HT-29 (cell line): ENCODE measurements around the gene CATSPERZ. TPM values are rescaled to one million over a fixed set of nuclear protein-coding genes. Genes with fewer than 3 reads are reported as not detected.

ENCODE experiments used
- small RNA-seq: library from RNA; depleted of rRNA; stranded (forward); fragments of <200 nt; gene quantifications from one replicate; pipeline ENCODE3, GENCODE V24; 2014
- total RNA-seq: library from RNA; depleted of rRNA; stranded (reverse); fragments of >200 nt; shearing (Covaris generic); gene quantifications from 2 replicates; pipeline ENCODE4 v1.2.3, GENCODE V29; 2014; rRNA removed

The CATSPERZ gene
- total RNA-seq, 1 experiment from 2014 or later, result 1.4 TPM

Small RNA genes within 50 kb of the gene (small RNA-seq; reads per million reads assigned to genes)
- not detected for gene MIR7155
- not detected for gene RF00019

Other genes with a start within 250 kb of the CATSPERZ start
- 184 and 226 TPM in 2 replicates for gene MACROD1, start 134.2 kb upstream of the CATSPERZ start, total RNA-seq
- 342 and 388 TPM in 2 replicates for gene STIP1, start 114.2 kb upstream of the CATSPERZ start, total RNA-seq
- 5.3 and 5.9 TPM in 2 replicates for gene FERMT3, start 93.6 kb upstream of the CATSPERZ start, total RNA-seq
- gene TRPT1, start 74.2 kb upstream of the CATSPERZ start, total RNA-seq, result 112 and 126 TPM in 2 replicates
- gene NUDT22, start 74.1 kb upstream of the CATSPERZ start, total RNA-seq, result 224 and 226 TPM in 2 replicates
- gene DNAJC4, start 69.8 kb upstream of the CATSPERZ start, total RNA-seq, result 19.5 and 23.5 TPM in 2 replicates
- gene VEGFB, start 65.8 kb upstream of the CATSPERZ start, total RNA-seq, result 49.2 and 53.7 TPM in 2 replicates
- gene FKBP2, start 59.3 kb upstream of the CATSPERZ start, total RNA-seq, result 241 and 259 TPM in 2 replicates
- gene PPP1R14B, start 53.4 kb upstream of the CATSPERZ start, total RNA-seq, result 643 and 699 TPM in 2 replicates
- 130 and 137 TPM in 2 replicates for gene PLCB3, start 48.8 kb upstream of the CATSPERZ start, total RNA-seq
- 159 and 160 TPM in 2 replicates for gene BAD, start 15.7 kb upstream of the CATSPERZ start, total RNA-seq
- gene GPR137, start 14.5 kb upstream of the CATSPERZ start, total RNA-seq, result 23.9 and 36.5 TPM in 2 replicates
- gene KCNK4, start 9.1 kb upstream of the CATSPERZ start, total RNA-seq, result not detected in 2 replicates
- gene ESRRA, start 5.2 kb downstream of the CATSPERZ start, total RNA-seq, result 180 TPM in 2 replicates
- 503 and 525 TPM in 2 replicates for gene TRMT112, start 17.2 kb downstream of the CATSPERZ start, total RNA-seq
- gene PRDX5, start 17.8 kb downstream of the CATSPERZ start, total RNA-seq, result 254 and 276 TPM in 2 replicates
- 11.4 and 12.8 TPM in 2 replicates for gene CCDC88B, start 39.8 kb downstream of the CATSPERZ start, total RNA-seq
- gene RPS6KA4, start 58.8 kb downstream of the CATSPERZ start, total RNA-seq, result 149 and 158 TPM in 2 replicates